ENCODE results near the gene MYO15B.

Gene MYO15B

GRCh38 chr17:75616521-75617122, 29.0 kb downstream of the MYO15B start:
- Histone ChIP-seq H3K4me3 (replicated peaks; ENCODE audit: insufficient read depth, low read length) (no peak overlapping the region), H3K27me3 (ENCODE audit: insufficient read depth, poor library complexity, severe bottlenecking) (no peaks in the 10 kb centered on the region), H3K27ac (replicated peaks) (no peak overlapping the region)
- DNase-seq (ENCODE audit: low read depth in 1 of 2, low spot score in 1 of 2): no peak
- no peak for TF ChIP-seq GABPA (IDR thresholded peaks at IDR 0.05; ENCODE audit: low read depth)
- no peak for TF ChIP-seq SPI1 (IDR thresholded peaks at IDR 0.05; ENCODE audit: borderline replicate concordance, low read depth)
- TF ChIP-seq CTCF (IDR thresholded peaks at IDR 0.05; ENCODE audit: insufficient read depth, low read length): no peak
- no peak for TF ChIP-seq POLR2AphosphoS5 (IDR thresholded peaks at IDR 0.05; ENCODE audit: low read depth)
- no peak for TF ChIP-seq REST (IDR thresholded peaks at IDR 0.05; ENCODE audit: insufficient replicate concordance, low read depth)

- H3K4me3 ChIP-seq (replicated peaks; ENCODE audit: insufficient read depth, low read length): no peak overlapping the region
- no peak for TF ChIP-seq GABPA (IDR thresholded peaks at IDR 0.05; ENCODE audit: low read depth)
- TF ChIP-seq CTCF (IDR thresholded peaks at IDR 0.05; ENCODE audit: insufficient read depth, low read length): no peak
- no peak for TF ChIP-seq REST (IDR thresholded peaks at IDR 0.05; ENCODE audit: insufficient replicate concordance, low read depth)
- TF ChIP-seq POLR2AphosphoS5 (IDR thresholded peaks at IDR 0.05; ENCODE audit: low read depth): no peak
- no peak for TF ChIP-seq SPI1 (IDR thresholded peaks at IDR 0.05; ENCODE audit: borderline replicate concordance, low read depth)
These were observed 29.6 kb downstream of the MYO15B start for GRCh38 chr17:75617218-75617617.

GRCh38 chr17:75617675-75618074, 30.1 kb downstream of the MYO15B start:
- Histone ChIP-seq H3K27ac (replicated peaks) (no peak overlapping the region), H3K4me3 (replicated peaks; ENCODE audit: insufficient read depth, low read length) (no peak overlapping the region), H3K27me3 (ENCODE audit: insufficient read depth, poor library complexity, severe bottlenecking) (no peaks in the 10 kb centered on the region)
- TF ChIP-seq GABPA (IDR thresholded peaks at IDR 0.05; ENCODE audit: low read depth): no peak
- DNase-seq (ENCODE audit: low read depth in 1 of 2, low spot score in 1 of 2): no peak

More at GRCh38 chr17:75617218-75617617, 29.6 kb downstream of the MYO15B start:
- Histone ChIP-seq H3K27me3 (ENCODE audit: insufficient read depth, poor library complexity, severe bottlenecking) (no peaks in the 10 kb centered on the region), H3K27ac (replicated peaks) (no peak overlapping the region)
- DNase-seq (ENCODE audit: low read depth in 1 of 2, low spot score in 1 of 2): no peak

GRCh38 chr17:75619506-75620431, 32.2 kb downstream of the MYO15B start:
- TF ChIP-seq CTCF (IDR thresholded peaks at IDR 0.05; ENCODE audit: insufficient read depth, low read length) (peak; percentile 28), SPI1 (IDR thresholded peaks at IDR 0.05; ENCODE audit: borderline replicate concordance, low read depth) (no peak)
- no peak overlapping the region for H3K4me3 ChIP-seq (replicated peaks; ENCODE audit: insufficient read depth, low read length)
- no peak overlapping the region for H3K27ac ChIP-seq (replicated peaks)
- peak in 1 of 2 experiments; percentile 29 for DNase-seq (ENCODE audit: low read depth in 1 of 2, low spot score in 1 of 2)
- H3K27me3 ChIP-seq (ENCODE audit: insufficient read depth, poor library complexity, severe bottlenecking): no peaks in the 10 kb centered on the region
